B cell (primary cell): ENCODE measurements around the gene SMURF2. TPM values are rescaled to one million over a fixed set of nuclear protein-coding genes. Genes with fewer than 3 reads are reported as not detected.

Experiments used
- ATAC-seq: fragments of 200-7000 bp; cut with Tn5 transposase; one replicate; pipeline ENCODE4 v1.10.0; 2021; ENCODE audit warnings: low read depth, mild to moderate bottlenecking, moderate number of reproducible peaks, moderate library complexity
- CTCF ChIA-PET: fragments of 350-600 bp; sonication (Branson Sonifier 250); formaldehyde crosslinking; loops from one replicate; lab custom pipeline; 2021; ENCODE audit warnings: antibody characterized with exemption, inconsistent platforms; lab: Charles Lee
- POLR2A ChIA-PET: fragments of 350-600 bp; sonication (Branson Sonifier 250); formaldehyde crosslinking; loops from one replicate; lab custom pipeline; 2021; ENCODE audit warnings: antibody characterized with exemption; lab: Charles Lee
- DNase-seq: peaks from one replicate; pipeline ENCODE4 v3.0.0; 2013
- H2AFZ ChIP-seq: 2 replicates; pipeline ENCODE4 v1.6.1; 2012; ENCODE audit warnings: mild to moderate bottlenecking, low read depth, low read length; ENCODE audit not compliant: insufficient read depth, poor library complexity, severe bottlenecking
- H3K27ac ChIP-seq, 2 donors: 1 replicate in 1 of 2; 2 replicates in 1 of 2; pipeline ENCODE4 v1.5.1; 2012 to 2013; ENCODE audit warnings: low read length in 2 of 2, mild to moderate bottlenecking in 2 of 2, moderate library complexity in 1 of 2
- H3K27me3 ChIP-seq, 4 experiments: fragments of 200-600 bp in 1 of 4; sonication (generic) in 1 of 4; replicated peaks in 1 of 4; 1 replicate in 2 of 4; 2 replicates in 2 of 4; pipeline versions ENCODE4 v1.6.1 to v1.7.0; 2013 to 2016; ENCODE audit warnings: low read length in 3 of 4, mild to moderate bottlenecking in 2 of 4, mixed read lengths in 1 of 4, moderate library complexity in 1 of 4; ENCODE audit not compliant: insufficient read depth in 4 of 4, control insufficient read depth in 3 of 4; ENCODE audit errors: control extremely low read depth in 1 of 4
- H3K36me3 ChIP-seq, 2 experiments: replicated peaks in 1 of 2; 1 replicate in 1 of 2; 2 replicates in 1 of 2; pipeline versions ENCODE4 v1.6.1 to v1.7.1; 2013; ENCODE audit warnings: low read length in 1 of 2; ENCODE audit not compliant: insufficient read depth in 2 of 2, control insufficient read depth in 1 of 2; ENCODE audit errors: control extremely low read depth in 1 of 2, extremely low read depth in 1 of 2
- H3K4me1 ChIP-seq, 2 donors: fragments of 200-600 bp in 1 of 2; sonication (generic) in 1 of 2; 1 replicate in 1 of 2; 2 replicates in 1 of 2; pipeline versions ENCODE4 v1.5.1 to v1.6.1; 2013 to 2017; ENCODE audit warnings: low read length in 2 of 2; ENCODE audit not compliant: control insufficient read depth in 2 of 2, insufficient read depth in 2 of 2
- H3K4me2 ChIP-seq: replicated peaks from 2 replicates; pipeline ENCODE3; 2012; ENCODE audit warnings: mild to moderate bottlenecking, low read depth, low read length; ENCODE audit not compliant: poor library complexity, severe bottlenecking
- H3K4me3 ChIP-seq, 5 experiments: fragments of 200-600 bp in 1 of 5; sonication (generic) in 1 of 5; 1 replicate in 3 of 5; 2 replicates in 2 of 5; pipeline versions ENCODE4 v1.5.1 to v1.7.0; 2011 to 2016; ENCODE audit warnings: low read length in 4 of 5, mild to moderate bottlenecking in 4 of 5, low read depth in 2 of 5, control low read depth in 1 of 5, moderate library complexity in 1 of 5; ENCODE audit not compliant: insufficient read depth in 1 of 5; ENCODE audit errors: control extremely low read depth in 1 of 5, extremely low read depth in 1 of 5
- H3K79me2 ChIP-seq: fragments of 200-600 bp; sonication (generic); one replicate; pipeline ENCODE4 v1.6.0; 2016; ENCODE audit warnings: low read length; ENCODE audit not compliant: control insufficient read depth, insufficient read depth
- H3K9ac ChIP-seq: fragments of 200-600 bp; sonication (generic); 2 replicates; pipeline ENCODE4 v1.6.1; 2017; ENCODE audit warnings: mild to moderate bottlenecking, low read length, moderate library complexity
- H3K9me3 ChIP-seq, 3 donors: one replicate each; pipeline versions ENCODE4 v1.6.1 to v1.7.1; 2013; ENCODE audit warnings: low read length in 2 of 3; ENCODE audit not compliant: control insufficient read depth in 2 of 3, insufficient read depth in 1 of 3; ENCODE audit errors: control extremely low read depth in 1 of 3
- H4K20me1 ChIP-seq: 2 replicates; pipeline ENCODE4 v1.6.0; 2012; ENCODE audit warnings: mild to moderate bottlenecking, low read length; ENCODE audit not compliant: insufficient read depth, control insufficient read depth, poor library complexity, severe bottlenecking
- H3K27ac Mint-ChIP-seq: one replicate; pipeline ENCODE4 v1.8.0; 2021; ENCODE audit warnings: mixed read lengths
- H3K27me3 Mint-ChIP-seq: one replicate; pipeline ENCODE4 v1.8.0; 2021; ENCODE audit warnings: mixed read lengths
- H3K4me1 Mint-ChIP-seq: one replicate; pipeline ENCODE4 v1.8.0; 2021; ENCODE audit warnings: mixed read lengths
- H3K4me3 Mint-ChIP-seq: one replicate; pipeline ENCODE4 v1.8.0; 2021; ENCODE audit warnings: mixed read lengths
- H3K9me3 Mint-ChIP-seq: one replicate; pipeline ENCODE4 v1.8.0; 2022; ENCODE audit warnings: mixed read lengths; ENCODE audit not compliant: insufficient read depth
- CTCF ChIP-seq: fragments of 200-600 bp; IDR thresholded peaks from one replicate; pipeline ENCODE4 v1.8.0; 2022; ENCODE audit warnings: antibody characterized with exemption, mild to moderate bottlenecking
- EZH2 ChIP-seq: IDR thresholded peaks from 2 replicates; pipeline ENCODE4 v1.6.1; 2012; ENCODE audit warnings: borderline replicate concordance, low read depth, mild to moderate bottlenecking, moderate library complexity, low read length; ENCODE audit not compliant: insufficient read depth, poor library complexity, severe bottlenecking
- WGBS: methylation state at CpG from one replicate; pipeline ENCODE4 v1.1.5; 2013; ENCODE audit warnings: missing lambda C conversion rate; ENCODE audit not compliant: insufficient coverage; 5-methylcytosine and 5-hydroxymethylcytosine counted together
- intact Hi-C: fragments of 100-400 bp; cut with micrococcal nuclease; formaldehyde crosslinking; loops from one replicate; pipeline ENCODE4 v1.10.0; 2022
- polyA plus RNA-seq: library from polyadenylated mRNA; depleted of rRNA; stranded (reverse); fragments of >200 nt; gene quantifications from 2 replicates; pipeline ENCODE4 v1.2.3, GENCODE V29; 2012
- total RNA-seq, 2 donors: library from RNA; stranded (reverse); fragments of 120-200 nt in 1 of 2; gene quantifications; 1 replicate in 1 of 2; 2 replicates in 1 of 2; pipeline versions ENCODE4 v1.2.3 to v1.2.4, GENCODE V29; 2013 to 2022

SMURF2 gene
- total and polyA plus RNA-seq, 2 donors (not counting 1 experiment from before 2014, with no cell fraction given), result 9.2 to 32.8 TPM

- no peak overlapping the region for H3K27ac Mint-ChIP-seq
- peaks cover 58% of the 10 kb centered on the region for H3K4me1 Mint-ChIP-seq
- TF ChIP-seq CTCF, result no peak
- TF ChIP-seq EZH2, result no peak
- H3K4me3 Mint-ChIP-seq, result no peak overlapping the region
- intact Hi-C loops, result no loop called here
- Histone ChIP-seq H3K36me3 (peaks cover 0 to 3% of the 10 kb centered on the region in 2 experiments), H2AFZ (no peak overlapping the region), H3K4me3 (no peak overlapping the region), H3K9ac (no peak overlapping the region), H4K20me1 (peaks cover 85% of the 10 kb centered on the region), H3K27ac (no peak overlapping the region), H3K9me3 (no peaks in the 10 kb centered on the region), H3K4me1 (peaks cover 5 to 9% of the 10 kb centered on the region in 2 donors), H3K27me3 (no peaks in the 10 kb centered on the region), H3K4me2 (no peak overlapping the region), H3K79me2 (peaks cover 99% of the 10 kb centered on the region)
- DNase-seq, result no peak
- H3K9me3 Mint-ChIP-seq, result no peaks in the 10 kb centered on the region
- no peak for ATAC-seq
- CTCF ChIA-PET, result no interaction called here
- WGBS, result no CpG with 5 or more reads among the region's 6 CpGs
- no peaks in the 10 kb centered on the region for H3K27me3 Mint-ChIP-seq
- POLR2A ChIA-PET, result no interaction called here
Observed at GRCh38 chr17:64630309-64631223, 31.5 kb downstream of the SMURF2 start.

GRCh38 chr17:64628641-64629040 lies 33.5 kb downstream of the SMURF2 start:
- ATAC-seq (no peak), DNase-seq (no peak)
- Histone ChIP-seq H2AFZ (no peak overlapping the region), H3K27me3 (no peaks in the 10 kb centered on the region), H3K36me3 (peaks cover 0 to 3% of the 10 kb centered on the region in 2 experiments), H3K4me3 (no peak overlapping the region), H3K4me1 (peaks cover 4 to 5% of the 10 kb centered on the region in 2 donors), H4K20me1 (peaks cover 73% of the 10 kb centered on the region), H3K79me2 (peaks cover 91% of the 10 kb centered on the region), H3K9me3 (no peaks in the 10 kb centered on the region), H3K9ac (no peak overlapping the region), H3K4me2 (no peak overlapping the region), H3K27ac (no peak overlapping the region)
- ChIA-PET CTCF (interaction anchor here (1.2 kb wide), 1 partner anchor 21 kb away, joined by 4 read pairs; no protein-coding TSS in a partner anchor), POLR2A (no interaction called here)
- whole genome bisulfite sequencing, result 88% methylated on average over 1 of the region's 1 CpG
- no peaks in the 10 kb centered on the region for H3K27me3 Mint-ChIP-seq
- TF ChIP-seq EZH2 (no peak), CTCF (no peak)
- H3K4me3 Mint-ChIP-seq, result no peak overlapping the region
- no peaks in the 10 kb centered on the region for H3K9me3 Mint-ChIP-seq
- H3K4me1 Mint-ChIP-seq, result peaks cover 51% of the 10 kb centered on the region
- intact Hi-C loops, result no loop called here
- H3K27ac Mint-ChIP-seq, result no peak overlapping the region
